NCI-H510A treated with DMSO at 0.1 percent for 48 hours (cell line): ENCODE measurements around the gene ARFGAP1.

Experiments
- DNase-seq: peaks from one replicate; lab custom pipeline; 2025; lab: John Stamatoyannopoulos, UW

Gene ARFGAP1

GRCh38 chr20:63272105-63273058 lies at the start of gene ARFGAP1:
ARFGAP1 (plus strand) TSS chr20:63272813; CDS start chr20:63275581, 2,768 bp downstream.
- DNase-seq = peak; percentile 45

GRCh38 chr20:63223121-63223825 lies 49.3 kb upstream of the ARFGAP1 start:
- DNase-seq = no peak

GRCh38 chr20:63223826-63224207 lies 48.8 kb upstream of the ARFGAP1 start:
- no peak for DNase-seq

- DNase-seq = peak; percentile 15
Measured at GRCh38 chr20:63224412-63225081, 48.1 kb upstream of the ARFGAP1 start.

GRCh38 chr20:63225082-63225454 lies 47.5 kb upstream of the ARFGAP1 start:
- DNase-seq = no peak

GRCh38 chr20:63226042-63226943 lies 46.3 kb upstream of the ARFGAP1 start:
- no peak for DNase-seq

- no peak for DNase-seq
Measured at GRCh38 chr20:63227260-63227659, 45.4 kb upstream of the ARFGAP1 start.

GRCh38 chr20:63228806-63229205 lies 43.8 kb upstream of the ARFGAP1 start:
- no peak for DNase-seq

GRCh38 chr20:63230800-63231268 lies 41.8 kb upstream of the ARFGAP1 start:
- peak; percentile 10 for DNase-seq

GRCh38 chr20:63232235-63233060 lies 40.2 kb upstream of the ARFGAP1 start:
- no peak for DNase-seq

- DNase-seq = no peak
Measured at GRCh38 chr20:63233061-63233344, 39.6 kb upstream of the ARFGAP1 start.

GRCh38 chr20:63233924-63234323 lies 38.7 kb upstream of the ARFGAP1 start:
- DNase-seq = no peak

GRCh38 chr20:63234693-63235398 lies 37.8 kb upstream of the ARFGAP1 start:
- DNase-seq = peak; percentile 36

- DNase-seq = no peak
Measured at GRCh38 chr20:63235399-63235983, 37.1 kb upstream of the ARFGAP1 start, which contains the start of gene BIRC7. BIRC7 (plus strand) TSS chr20:63235905; CDS start chr20:63236097, 192 bp downstream.

GRCh38 chr20:63236116-63236837 lies 36.3 kb upstream of the ARFGAP1 start:
- no peak for DNase-seq

- no peak for DNase-seq
Measured at GRCh38 chr20:63238031-63238430, 34.6 kb upstream of the ARFGAP1 start.

- DNase-seq = no peak
Measured at GRCh38 chr20:63238514-63239125, 34.0 kb upstream of the ARFGAP1 start.

GRCh38 chr20:63239431-63239830 lies 33.2 kb upstream of the ARFGAP1 start:
- DNase-seq = no peak
